KMS-11 (cell line): ENCODE results near the gene HAUS5.

Experiments
- H2AFZ ChIP-seq: fragments of 200-600 bp; sonication (generic); 2 replicates; pipeline ENCODE4 v1.6.1; 2016; ENCODE audit warnings: antibody characterized with exemption, mixed run types, low read depth
- H3K27ac ChIP-seq: fragments of 200-600 bp; sonication (generic); 2 replicates; pipeline ENCODE4 v1.6.1; 2016; ENCODE audit warnings: mild to moderate bottlenecking, mixed run types
- H3K27me3 ChIP-seq: fragments of 200-600 bp; sonication (generic); 2 replicates; pipeline ENCODE4 v1.6.1; 2017; ENCODE audit warnings: mild to moderate bottlenecking, low read depth, mixed run types, moderate library complexity; ENCODE audit not compliant: insufficient read depth
- H3K36me3 ChIP-seq: fragments of 200-600 bp; sonication (generic); 2 replicates; pipeline ENCODE4 v1.6.1; 2017; ENCODE audit warnings: mild to moderate bottlenecking, mixed run types; ENCODE audit not compliant: insufficient read depth
- H3K4me1 ChIP-seq: fragments of 200-600 bp; sonication (generic); 2 replicates; pipeline ENCODE4 v1.6.1; 2016; ENCODE audit warnings: mild to moderate bottlenecking, low read depth, mixed run types; ENCODE audit not compliant: poor library complexity, severe bottlenecking
- H3K4me2 ChIP-seq: fragments of 200-600 bp; sonication (generic); 2 replicates; pipeline ENCODE4 v1.7.0; 2016; ENCODE audit warnings: mild to moderate bottlenecking, mixed run types
- H3K4me3 ChIP-seq: fragments of 200-600 bp; sonication (generic); IDR thresholded peaks from 2 replicates; pipeline ENCODE4 v1.6.1; 2017; ENCODE audit warnings: low read depth, low read length, mixed read lengths; ENCODE audit not compliant: insufficient read depth
- H3K79me2 ChIP-seq: fragments of 200-600 bp; sonication (generic); 2 replicates; pipeline ENCODE4 v1.6.1; 2016; ENCODE audit warnings: low read depth, mixed run types; ENCODE audit not compliant: insufficient read depth
- H3K9ac ChIP-seq: fragments of 200-600 bp; sonication (generic); 2 replicates; pipeline ENCODE4 v1.6.1; 2016; ENCODE audit warnings: mild to moderate bottlenecking, mixed run types
- H4K20me1 ChIP-seq: fragments of 200-600 bp; sonication (generic); 2 replicates; pipeline ENCODE4 v1.6.1; 2016; ENCODE audit warnings: mild to moderate bottlenecking, mixed run types; ENCODE audit not compliant: insufficient read depth
- TF ChIP-seq, protein P1 (sequence below): fragments of 200-600 bp; sonication (generic); conservative IDR thresholded peaks from 2 replicates; pipeline ENCODE4 v1.6.1; 2017; ENCODE audit warnings: low read depth, mild to moderate bottlenecking, antibody characterized with exemption, low read length, moderate library complexity, mixed read lengths

HAUS5 gene

GRCh38 chr19:35663981-35664380, 51.4 kb downstream of the HAUS5 start:
- Histone ChIP-seq H3K9ac (no peak overlapping the region), H3K27me3 (peaks cover 23% of the 10 kb centered on the region; the same call in 1 of the 2 replicates), H4K20me1 (no peaks in the 10 kb centered on the region), H3K79me2 (no peaks in the 10 kb centered on the region), H3K4me2 (no peak overlapping the region), H3K36me3 (no peaks in the 10 kb centered on the region), H3K4me3 (no peak overlapping the region), H3K27ac (no peak overlapping the region), H2AFZ (no peak overlapping the region), H3K4me1 (no peaks in the 10 kb centered on the region)
- TF ChIP-seq, protein P1, sequence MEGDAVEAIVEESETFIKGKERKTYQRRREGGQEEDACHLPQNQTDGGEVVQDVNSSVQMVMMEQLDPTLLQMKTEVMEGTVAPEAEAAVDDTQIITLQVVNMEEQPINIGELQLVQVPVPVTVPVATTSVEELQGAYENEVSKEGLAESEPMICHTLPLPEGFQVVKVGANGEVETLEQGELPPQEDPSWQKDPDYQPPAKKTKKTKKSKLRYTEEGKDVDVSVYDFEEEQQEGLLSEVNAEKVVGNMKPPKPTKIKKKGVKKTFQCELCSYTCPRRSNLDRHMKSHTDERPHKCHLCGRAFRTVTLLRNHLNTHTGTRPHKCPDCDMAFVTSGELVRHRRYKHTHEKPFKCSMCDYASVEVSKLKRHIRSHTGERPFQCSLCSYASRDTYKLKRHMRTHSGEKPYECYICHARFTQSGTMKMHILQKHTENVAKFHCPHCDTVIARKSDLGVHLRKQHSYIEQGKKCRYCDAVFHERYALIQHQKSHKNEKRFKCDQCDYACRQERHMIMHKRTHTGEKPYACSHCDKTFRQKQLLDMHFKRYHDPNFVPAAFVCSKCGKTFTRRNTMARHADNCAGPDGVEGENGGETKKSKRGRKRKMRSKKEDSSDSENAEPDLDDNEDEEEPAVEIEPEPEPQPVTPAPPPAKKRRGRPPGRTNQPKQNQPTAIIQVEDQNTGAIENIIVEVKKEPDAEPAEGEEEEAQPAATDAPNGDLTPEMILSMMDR, result no peak

DNA sequence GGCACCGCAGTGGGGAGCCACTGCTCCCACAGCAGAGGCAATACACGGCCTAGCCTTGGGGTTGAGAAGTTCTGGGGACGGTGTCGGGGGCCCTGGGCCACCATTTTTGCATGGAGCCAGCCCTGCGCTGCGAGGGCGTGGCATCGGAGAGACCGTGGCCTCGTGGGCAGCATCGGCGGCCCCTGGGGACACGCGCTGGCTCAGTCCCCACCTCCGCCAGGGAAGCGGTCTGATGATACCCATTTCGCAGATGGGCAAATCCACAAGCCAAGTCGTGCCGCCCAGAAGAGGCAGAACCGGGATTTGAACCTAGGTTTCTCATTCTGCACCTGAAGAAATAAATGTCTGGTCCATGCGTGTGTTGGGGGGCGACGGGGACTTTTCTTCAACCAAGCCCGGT, 52.6 kb downstream of the HAUS5 start:
- no peak overlapping the region for H3K27ac ChIP-seq
- H2AFZ ChIP-seq, result no peak overlapping the region
- no peaks in the 10 kb centered on the region for H4K20me1 ChIP-seq
- TF ChIP-seq, protein P1, result no peak
- H3K36me3 ChIP-seq, result no peaks in the 10 kb centered on the region
- no peak overlapping the region for H3K9ac ChIP-seq
- no peaks in the 10 kb centered on the region for H3K79me2 ChIP-seq
- no peaks in the 10 kb centered on the region for H3K4me1 ChIP-seq
- H3K4me2 ChIP-seq, result no peak overlapping the region
- peaks cover 33% of the 10 kb centered on the region; the same call in 1 of the 2 replicates for H3K27me3 ChIP-seq
- H3K4me3 ChIP-seq, result no peak overlapping the region

DNA sequence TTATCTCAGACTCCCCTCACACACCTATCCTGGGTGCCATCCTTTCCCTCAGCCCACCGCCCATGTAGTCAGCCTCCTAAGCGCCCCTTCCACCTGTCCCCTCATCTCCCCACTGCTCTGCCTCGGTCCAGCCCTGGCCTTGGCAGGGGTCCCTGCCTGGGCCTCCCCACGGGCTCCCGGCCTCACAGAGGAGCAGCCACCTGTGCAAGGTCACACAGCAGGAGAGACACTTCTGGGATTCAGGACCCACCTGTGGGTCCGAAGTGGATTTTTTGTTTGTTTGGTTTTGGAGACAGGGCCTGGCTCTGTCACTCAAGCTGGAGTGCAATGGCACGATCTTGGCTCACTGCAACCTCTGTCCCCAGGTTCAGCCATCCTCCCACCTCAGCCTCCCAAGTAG, 53.1 kb downstream of the HAUS5 start:
- H3K27me3 ChIP-seq, result peaks cover 33% of the 10 kb centered on the region; the same call in 1 of the 2 replicates
- no peak overlapping the region for H3K27ac ChIP-seq
- H3K4me1 ChIP-seq, result no peaks in the 10 kb centered on the region
- TF ChIP-seq, protein P1, result no peak
- H4K20me1 ChIP-seq, result no peaks in the 10 kb centered on the region
- H3K4me2 ChIP-seq, result no peak overlapping the region
- no peaks in the 10 kb centered on the region for H3K36me3 ChIP-seq
- no peaks in the 10 kb centered on the region for H3K79me2 ChIP-seq
- no peak overlapping the region for H3K9ac ChIP-seq
- no peak overlapping the region for H2AFZ ChIP-seq
- H3K4me3 ChIP-seq, result no peak overlapping the region

GRCh38 chr19:35666251-35666913, 53.8 kb downstream of the HAUS5 start, which contains the start of gene UPK1A:
TSS of gene UPK1A (plus strand) at chr19:35666517. CDS start at chr19:35666813, 296 bp downstream.
- Histone ChIP-seq H3K27me3 (peaks cover 37% of the 10 kb centered on the region; the same call in 1 of the 2 replicates), H3K36me3 (no peaks in the 10 kb centered on the region), H3K4me3 (no peak within 1 kb of the TSS), H3K4me1 (no peaks in the 10 kb centered on the region), H2AFZ (no peak within 1 kb of the TSS), H3K27ac (no peak within 1 kb of the TSS), H3K9ac (no peak within 1 kb of the TSS), H3K4me2 (no peak within 1 kb of the TSS), H3K79me2 (no peaks in the 10 kb centered on the region), H4K20me1 (no peaks in the 10 kb centered on the region)
- TF ChIP-seq, protein P1, result no peak
